Measurements from ENCODE around the gene FIBIN.
"Not testable (repeated sequence)": the region's sequence is repeated elsewhere in the genome, so short reads cannot be mapped to it uniquely, and the experiment has no call there.

The FIBIN gene

GRCh38 chr11:26995701-26996460 lies 2.0 kb downstream of the FIBIN start:
- ATAC-seq (ENCODE audit: low read depth) (no peak), DNase-seq (ENCODE audit: low spot score in 2 of 2) (no peak)
- Mint-ChIP-seq H3K36me3 (no peaks in the 10 kb centered on the region), H3K4me3 (no peak overlapping the region), H3K27me3 (no peaks in the 10 kb centered on the region), H3K9me3 (no peaks in the 10 kb centered on the region), H3K4me1 (no peaks in the 10 kb centered on the region), H3K27ac (no peak overlapping the region)

GRCh38 chr11:26997378-26997777 lies 3.5 kb downstream of the FIBIN start:
- no peak overlapping the region for H3K27ac Mint-ChIP-seq
- no peak overlapping the region for H3K4me3 Mint-ChIP-seq
- no peaks in the 10 kb centered on the region for H3K9me3 Mint-ChIP-seq
- H3K27me3 Mint-ChIP-seq = no peaks in the 10 kb centered on the region
- ATAC-seq (ENCODE audit: low read depth) (no peak), DNase-seq (ENCODE audit: low spot score in 2 of 2) (no peak)
- no peaks in the 10 kb centered on the region for H3K4me1 Mint-ChIP-seq
- H3K36me3 Mint-ChIP-seq = no peaks in the 10 kb centered on the region

GRCh38 chr11:27001136-27001730 lies 7.3 kb downstream of the FIBIN start:
- not testable (repeated sequence) for DNase-seq (ENCODE audit: low spot score in 2 of 2); ATAC-seq (ENCODE audit: low read depth); H3K27ac Mint-ChIP-seq; H3K36me3 Mint-ChIP-seq; H3K27me3 Mint-ChIP-seq; H3K4me3 Mint-ChIP-seq; H3K9me3 Mint-ChIP-seq; H3K4me1 Mint-ChIP-seq

GRCh38 chr11:27002431-27002830 lies 8.5 kb downstream of the FIBIN start:
- Mint-ChIP-seq H3K4me1 (no peaks in the 10 kb centered on the region), H3K9me3 (no peaks in the 10 kb centered on the region), H3K4me3 (no peak overlapping the region), H3K27ac (no peak overlapping the region), H3K36me3 (no peaks in the 10 kb centered on the region), H3K27me3 (no peaks in the 10 kb centered on the region)
- DNase-seq (ENCODE audit: low spot score in 2 of 2) = no peak
- ATAC-seq (ENCODE audit: low read depth) = no peak

GRCh38 chr11:27002838-27003237 lies 8.9 kb downstream of the FIBIN start:
- DNase-seq (ENCODE audit: low spot score in 2 of 2) = no peak
- no peak for ATAC-seq (ENCODE audit: low read depth)
- H3K9me3 Mint-ChIP-seq = no peaks in the 10 kb centered on the region
- H3K4me3 Mint-ChIP-seq = no peak overlapping the region
- H3K4me1 Mint-ChIP-seq = no peaks in the 10 kb centered on the region
- H3K27ac Mint-ChIP-seq = no peak overlapping the region
- H3K27me3 Mint-ChIP-seq = no peaks in the 10 kb centered on the region
- no peaks in the 10 kb centered on the region for H3K36me3 Mint-ChIP-seq

- no peak for ATAC-seq (ENCODE audit: low read depth)
- Mint-ChIP-seq H3K27ac (no peak overlapping the region), H3K4me1 (no peaks in the 10 kb centered on the region), H3K9me3 (no peaks in the 10 kb centered on the region), H3K36me3 (no peaks in the 10 kb centered on the region), H3K27me3 (no peaks in the 10 kb centered on the region), H3K4me3 (no peak overlapping the region)
- DNase-seq (ENCODE audit: low spot score in 2 of 2) = no peak
These were observed 10.2 kb downstream of the FIBIN start for GRCh38 chr11:27004103-27004502.

GRCh38 chr11:27008811-27009535 lies 15.1 kb downstream of the FIBIN start:
- Mint-ChIP-seq H3K27me3 (no peaks in the 10 kb centered on the region), H3K27ac (no peak overlapping the region), H3K4me3 (no peak overlapping the region), H3K4me1 (no peaks in the 10 kb centered on the region), H3K36me3 (no peaks in the 10 kb centered on the region), H3K9me3 (peaks cover 2% of the 10 kb centered on the region)
- DNase-seq (ENCODE audit: low spot score in 2 of 2) (no peak), ATAC-seq (ENCODE audit: low read depth) (no peak)

- DNase-seq (ENCODE audit: low spot score in 2 of 2) (no peak), ATAC-seq (ENCODE audit: low read depth) (no peak)
- Mint-ChIP-seq H3K27me3 (no peaks in the 10 kb centered on the region), H3K36me3 (no peaks in the 10 kb centered on the region), H3K9me3 (peaks cover 2% of the 10 kb centered on the region), H3K4me3 (no peak overlapping the region), H3K27ac (no peak overlapping the region), H3K4me1 (no peaks in the 10 kb centered on the region)
These were observed 17.8 kb downstream of the FIBIN start for GRCh38 chr11:27011560-27012233.

- DNase-seq (ENCODE audit: low spot score in 2 of 2) = no peak
- H3K9me3 Mint-ChIP-seq = peaks cover 2% of the 10 kb centered on the region
- no peaks in the 10 kb centered on the region for H3K27me3 Mint-ChIP-seq
These were observed 18.5 kb downstream of the FIBIN start for GRCh38 chr11:27012234-27012921.

GRCh38 chr11:27013781-27014361 lies 20.0 kb downstream of the FIBIN start:
- Mint-ChIP-seq H3K36me3 (no peaks in the 10 kb centered on the region), H3K9me3 (peaks cover 2% of the 10 kb centered on the region), H3K27ac (no peak overlapping the region), H3K4me3 (no peak overlapping the region), H3K27me3 (no peaks in the 10 kb centered on the region), H3K4me1 (no peaks in the 10 kb centered on the region)
- DNase-seq (ENCODE audit: low spot score in 2 of 2) (no peak), ATAC-seq (ENCODE audit: low read depth) (no peak)

More at GRCh38 chr11:27012234-27012921, 18.5 kb downstream of the FIBIN start:
- Mint-ChIP-seq H3K4me1 (no peaks in the 10 kb centered on the region), H3K4me3 (no peak overlapping the region), H3K27ac (no peak overlapping the region), H3K36me3 (no peaks in the 10 kb centered on the region)
- ATAC-seq (ENCODE audit: low read depth) = no peak

- H3K27ac Mint-ChIP-seq = no peak overlapping the region
- DNase-seq (ENCODE audit: low spot score in 2 of 2) (no peak), ATAC-seq (ENCODE audit: low read depth) (no peak)
- no peaks in the 10 kb centered on the region for H3K9me3 Mint-ChIP-seq
- H3K27me3 Mint-ChIP-seq = no peaks in the 10 kb centered on the region
- no peak overlapping the region for H3K4me3 Mint-ChIP-seq
- no peaks in the 10 kb centered on the region for H3K4me1 Mint-ChIP-seq
- no peaks in the 10 kb centered on the region for H3K36me3 Mint-ChIP-seq
These were observed 25.1 kb downstream of the FIBIN start for GRCh38 chr11:27018902-27019529.

- H3K27ac Mint-ChIP-seq = no peak overlapping the region
- DNase-seq (ENCODE audit: low spot score in 2 of 2) (no peak), ATAC-seq (ENCODE audit: low read depth) (no peak)
These were observed 26.8 kb downstream of the FIBIN start for GRCh38 chr11:27020751-27021150.

GRCh38 chr11:27022659-27023251 lies 28.8 kb downstream of the FIBIN start:
- Mint-ChIP-seq H3K4me1 (no peaks in the 10 kb centered on the region), H3K4me3 (no peak overlapping the region), H3K9me3 (peaks cover 3% of the 10 kb centered on the region), H3K27me3 (no peaks in the 10 kb centered on the region), H3K36me3 (no peaks in the 10 kb centered on the region), H3K27ac (no peak overlapping the region)
- DNase-seq (ENCODE audit: low spot score in 2 of 2) = no peak
- no peak for ATAC-seq (ENCODE audit: low read depth)

More at GRCh38 chr11:27020751-27021150, 26.8 kb downstream of the FIBIN start:
- H3K36me3 Mint-ChIP-seq = no peaks in the 10 kb centered on the region
- H3K4me3 Mint-ChIP-seq = no peak overlapping the region
- H3K4me1 Mint-ChIP-seq = no peaks in the 10 kb centered on the region
- no peaks in the 10 kb centered on the region for H3K27me3 Mint-ChIP-seq
- H3K9me3 Mint-ChIP-seq = peaks cover 3% of the 10 kb centered on the region

All from memory B cell (primary cell).